MM.1S (cell line): ENCODE results near the gene ZSCAN21.

Experiments used
- DNase-seq: peaks from one replicate; pipeline ENCODE4 v3.0.0-alpha.2; 2015
- H2AFZ ChIP-seq: fragments of 300-600 bp; sonication (generic); 2 replicates; pipeline ENCODE4 v1.6.0; 2016; ENCODE audit warnings: antibody characterized with exemption, low read length
- H3F3A ChIP-seq: fragments of 300-600 bp; sonication (generic); 2 replicates; pipeline ENCODE4 v1.6.1; 2016; ENCODE audit warnings: mild to moderate bottlenecking, antibody characterized with exemption, low read length, moderate library complexity, mixed read lengths; ENCODE audit not compliant: insufficient read depth
- H3K27ac ChIP-seq: fragments of 300-600 bp; sonication (generic); 2 replicates; pipeline ENCODE4 v1.5.1; 2016; ENCODE audit warnings: mild to moderate bottlenecking, low read length
- H3K27me3 ChIP-seq: fragments of 300-600 bp; sonication (generic); replicated peaks from 2 replicates; pipeline ENCODE4 v1.6.0; 2016; ENCODE audit warnings: low read length; ENCODE audit not compliant: insufficient read depth
- H3K36me3 ChIP-seq: fragments of 300-600 bp; sonication (generic); replicated peaks from 2 replicates; pipeline ENCODE4 v1.6.1; 2016; ENCODE audit warnings: mild to moderate bottlenecking, low read length, mixed read lengths; ENCODE audit not compliant: insufficient read depth
- H3K4me1 ChIP-seq: fragments of 300-600 bp; sonication (generic); 2 replicates; pipeline ENCODE4 v1.6.1; 2016; ENCODE audit warnings: low read length, mixed read lengths
- H3K4me2 ChIP-seq: fragments of 300-600 bp; sonication (generic); 2 replicates; pipeline ENCODE4 v1.6.0; 2016; ENCODE audit warnings: low read depth, low read length
- H3K4me3 ChIP-seq: fragments of 300-600 bp; sonication (generic); 2 replicates; pipeline ENCODE4 v1.5.1; 2016; ENCODE audit warnings: low read length, mixed read lengths
- H3K79me2 ChIP-seq: fragments of 300-600 bp; sonication (generic); 2 replicates; pipeline ENCODE4 v1.6.1; 2016; ENCODE audit warnings: mixed run types, low read length, mixed read lengths
- H3K9ac ChIP-seq: fragments of 300-600 bp; sonication (generic); 2 replicates; pipeline ENCODE4 v1.6.1; 2016; ENCODE audit warnings: low read length, mixed read lengths
- H3K9me2 ChIP-seq: fragments of 300-600 bp; sonication (generic); replicated peaks from 2 replicates; pipeline ENCODE4 v1.6.1; 2016; ENCODE audit warnings: mild to moderate bottlenecking, low read length, mixed read lengths; ENCODE audit not compliant: insufficient read depth
- H3K9me3 ChIP-seq: fragments of 300-600 bp; sonication (generic); replicated peaks from 2 replicates; pipeline ENCODE4 v1.6.1; 2016; ENCODE audit warnings: mild to moderate bottlenecking, low read length, mixed read lengths; ENCODE audit not compliant: insufficient read depth
- H4K20me1 ChIP-seq: fragments of 300-600 bp; sonication (generic); 2 replicates; pipeline ENCODE4 v1.6.1; 2016; ENCODE audit warnings: mild to moderate bottlenecking, low read length, moderate library complexity, mixed read lengths; ENCODE audit not compliant: insufficient read depth
- EZH2 ChIP-seq: fragments of 300-600 bp; sonication (generic); optimal IDR thresholded peaks from 2 replicates; pipeline ENCODE3; 2017; ENCODE audit warnings: low read depth, mild to moderate bottlenecking, antibody characterized with exemption, low read length, mixed read lengths
- EZH2phosphoT487 ChIP-seq: fragments of 300-600 bp; sonication (generic); IDR thresholded peaks from 2 replicates; pipeline ENCODE4 v1.6.1; 2018; ENCODE audit warnings: antibody characterized with exemption, low read length
- TF ChIP-seq, protein P1 (sequence below): fragments of 300-600 bp; sonication (generic); IDR thresholded peaks from 2 replicates; pipeline ENCODE4 v1.5.1; 2016; ENCODE audit warnings: antibody characterized with exemption, low read length, mixed read lengths

Gene ZSCAN21

DNA sequence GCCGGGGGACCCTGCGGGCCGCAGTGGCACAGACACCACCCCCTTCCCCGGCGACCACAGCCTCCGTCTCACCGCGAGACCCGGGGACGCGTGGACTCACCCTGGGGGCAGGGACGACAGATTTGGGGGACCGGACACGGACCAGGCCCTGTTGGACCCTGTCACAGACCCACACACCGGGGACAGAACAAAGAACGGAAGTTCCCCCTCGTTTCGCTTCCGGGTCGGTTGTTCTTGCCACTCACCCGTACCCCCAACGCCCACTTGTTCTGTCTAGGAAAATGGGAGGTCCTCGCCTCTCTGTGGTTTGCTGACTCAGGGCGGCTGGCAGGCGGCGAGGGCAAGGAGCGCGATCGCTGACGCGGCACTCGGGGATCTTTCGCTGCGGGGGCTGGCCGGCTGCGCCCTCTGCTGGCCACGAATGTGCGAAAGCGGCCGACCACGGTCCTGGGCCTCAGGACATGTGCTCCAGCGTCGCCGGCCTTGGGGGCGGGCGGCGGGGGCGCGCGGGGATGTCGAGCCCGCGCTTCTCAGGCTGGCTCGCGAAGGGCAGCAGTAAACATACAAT, 32.0 kb downstream of the ZSCAN21 start, which contains the start of gene ZNF3:
ZNF3 (minus strand) TSS at position 189 of the 568 bp plus-strand sequence. CDS start 4,366 bp downstream, outside the sequence.
- Histone ChIP-seq H2AFZ (peak within 1 kb of the TSS; percentile 46), H3K9me2 (no peaks in the 10 kb centered on the region), H4K20me1 (no peaks in the 10 kb centered on the region), H3K9me3 (no peaks in the 10 kb centered on the region), H3K27me3 (no peaks in the 10 kb centered on the region), H3K4me2 (peak within 1 kb of the TSS; percentile 98), H3K27ac (peak within 1 kb of the TSS; percentile 93), H3F3A (peaks cover 14% of the 10 kb centered on the region), H3K4me3 (peak within 1 kb of the TSS; percentile 94), H3K9ac (peak within 1 kb of the TSS; percentile 92), H3K79me2 (peaks cover 45% of the 10 kb centered on the region), H3K4me1 (peaks cover 11% of the 10 kb centered on the region), H3K36me3 (peaks cover 10% of the 10 kb centered on the region; the same call in 1 of the 2 replicates)
- DNase-seq: peak; percentile 99
- TF ChIP-seq EZH2: no peak
- TF ChIP-seq, protein P1, sequence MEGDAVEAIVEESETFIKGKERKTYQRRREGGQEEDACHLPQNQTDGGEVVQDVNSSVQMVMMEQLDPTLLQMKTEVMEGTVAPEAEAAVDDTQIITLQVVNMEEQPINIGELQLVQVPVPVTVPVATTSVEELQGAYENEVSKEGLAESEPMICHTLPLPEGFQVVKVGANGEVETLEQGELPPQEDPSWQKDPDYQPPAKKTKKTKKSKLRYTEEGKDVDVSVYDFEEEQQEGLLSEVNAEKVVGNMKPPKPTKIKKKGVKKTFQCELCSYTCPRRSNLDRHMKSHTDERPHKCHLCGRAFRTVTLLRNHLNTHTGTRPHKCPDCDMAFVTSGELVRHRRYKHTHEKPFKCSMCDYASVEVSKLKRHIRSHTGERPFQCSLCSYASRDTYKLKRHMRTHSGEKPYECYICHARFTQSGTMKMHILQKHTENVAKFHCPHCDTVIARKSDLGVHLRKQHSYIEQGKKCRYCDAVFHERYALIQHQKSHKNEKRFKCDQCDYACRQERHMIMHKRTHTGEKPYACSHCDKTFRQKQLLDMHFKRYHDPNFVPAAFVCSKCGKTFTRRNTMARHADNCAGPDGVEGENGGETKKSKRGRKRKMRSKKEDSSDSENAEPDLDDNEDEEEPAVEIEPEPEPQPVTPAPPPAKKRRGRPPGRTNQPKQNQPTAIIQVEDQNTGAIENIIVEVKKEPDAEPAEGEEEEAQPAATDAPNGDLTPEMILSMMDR: peak; percentile 93

DNA sequence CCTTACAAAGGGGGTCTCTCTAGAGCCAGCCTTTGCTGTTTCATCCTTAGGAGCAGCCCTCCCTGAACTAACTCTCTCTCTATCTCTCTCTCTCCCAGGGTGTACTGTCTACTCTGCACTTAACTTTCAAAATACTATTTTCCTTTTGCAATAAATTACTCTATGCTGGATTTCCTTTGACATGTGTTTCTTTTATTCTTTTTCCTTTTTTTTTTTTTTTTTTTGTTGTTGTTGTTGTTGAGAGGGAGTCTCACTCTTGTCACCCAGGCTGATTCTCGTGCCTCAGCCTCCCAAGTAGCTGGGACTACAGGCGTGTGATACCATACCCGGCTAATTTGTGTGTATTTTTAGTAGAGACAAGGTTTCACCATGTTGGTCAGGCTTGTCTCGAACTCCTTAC, 33.4 kb downstream of the ZSCAN21 start:
- Histone ChIP-seq H2AFZ (peak overlapping the region; percentile 27; the same call in 1 of the 2 replicates), H3K4me1 (peaks cover 11% of the 10 kb centered on the region), H3K9ac (0 out of 2 replicates have a peak overlapping the region, but pooled peaks have one; percentile 19), H3K4me2 (peak overlapping the region; percentile 57; the same call in 1 of the 2 replicates), H3F3A (peaks cover 14% of the 10 kb centered on the region), H3K27me3 (no peaks in the 10 kb centered on the region), H3K4me3 (no peak overlapping the region), H4K20me1 (no peaks in the 10 kb centered on the region), H3K9me2 (no peaks in the 10 kb centered on the region), H3K36me3 (0 out of 2 replicates have a peak, but pooled peaks cover 5% of the 10 kb centered on the region), H3K79me2 (peaks cover 34% of the 10 kb centered on the region), H3K9me3 (no peaks in the 10 kb centered on the region), H3K27ac (peak overlapping the region; percentile 93; the same call in 1 of the 2 replicates)
- DNase-seq: no peak
- TF ChIP-seq, protein P1: no peak
- TF ChIP-seq EZH2phosphoT487 (no peak), EZH2 (no peak)

DNA sequence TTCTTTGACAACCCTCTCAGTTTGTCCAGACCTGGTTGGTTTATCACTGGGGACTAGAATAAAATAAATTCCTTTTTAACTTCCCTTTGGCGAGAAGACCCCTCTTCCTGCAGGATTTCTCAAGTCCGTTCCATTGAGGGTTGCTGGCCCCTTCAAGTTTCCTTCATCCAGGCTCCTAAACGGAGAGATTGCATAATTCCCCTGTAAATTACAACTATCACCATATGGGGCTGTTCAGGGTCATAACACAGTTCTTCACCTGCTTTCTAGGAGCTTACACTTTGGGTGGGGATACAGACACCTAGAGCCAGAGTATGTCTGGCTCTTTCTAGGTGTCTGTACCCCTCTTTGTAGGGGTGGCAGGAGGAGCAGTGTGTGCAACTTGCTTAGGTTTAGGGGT, 35.9 kb downstream of the ZSCAN21 start:
- no peaks in the 10 kb centered on the region for H4K20me1 ChIP-seq
- H3K9ac ChIP-seq: no peak overlapping the region
- no peaks in the 10 kb centered on the region for H3K9me2 ChIP-seq
- H3K4me3 ChIP-seq: no peak overlapping the region
- no peaks in the 10 kb centered on the region for H3K9me3 ChIP-seq
- H3K4me1 ChIP-seq: peaks cover 14% of the 10 kb centered on the region
- H3K4me2 ChIP-seq: no peak overlapping the region
- H3K27me3 ChIP-seq: no peaks in the 10 kb centered on the region
- H3K27ac ChIP-seq: no peak overlapping the region
- peaks cover 18% of the 10 kb centered on the region for H3F3A ChIP-seq
- H3K79me2 ChIP-seq: peaks cover 30% of the 10 kb centered on the region
- H3K36me3 ChIP-seq: no peaks in the 10 kb centered on the region
- H2AFZ ChIP-seq: no peak overlapping the region
- TF ChIP-seq EZH2phosphoT487: no peak
- TF ChIP-seq, protein P1: no peak
- TF ChIP-seq EZH2: no peak
- no peak for DNase-seq
